Activated CD4-positive, alpha-beta T cell treated with anti-CD3 and anti-CD28 coated beads for 48 hours (primary cell): ENCODE measurements around the gene GABBR2.
"Not testable (repeated sequence)": the region's sequence is repeated elsewhere in the genome, so short reads cannot be mapped to it uniquely, and the experiment has no call there.

Source experiments
- DNase-seq: peaks from one replicate; pipeline ENCODE4 v3.0.0-alpha.2; 2020

The GABBR2 gene

DNA sequence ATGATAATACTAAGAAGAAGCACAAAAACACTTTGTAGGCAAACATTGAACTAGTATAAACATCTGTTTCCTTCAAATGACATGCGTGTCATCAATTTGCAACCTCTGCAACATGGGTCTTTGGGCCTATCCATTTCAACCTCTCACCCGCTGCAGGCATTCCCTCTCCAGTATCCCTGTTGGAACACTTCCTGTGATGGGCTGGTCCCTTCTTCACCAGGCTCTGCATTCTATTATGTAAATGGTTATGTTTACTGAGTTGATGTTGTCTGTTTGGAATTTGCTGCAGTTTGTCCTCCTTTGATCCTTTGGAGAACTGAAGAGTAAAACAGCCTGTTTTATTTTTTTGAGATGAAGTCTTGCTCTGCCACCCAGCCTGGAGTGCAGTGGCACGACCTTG, 436.7 kb downstream of the GABBR2 start:
- no peak for DNase-seq

DNA sequence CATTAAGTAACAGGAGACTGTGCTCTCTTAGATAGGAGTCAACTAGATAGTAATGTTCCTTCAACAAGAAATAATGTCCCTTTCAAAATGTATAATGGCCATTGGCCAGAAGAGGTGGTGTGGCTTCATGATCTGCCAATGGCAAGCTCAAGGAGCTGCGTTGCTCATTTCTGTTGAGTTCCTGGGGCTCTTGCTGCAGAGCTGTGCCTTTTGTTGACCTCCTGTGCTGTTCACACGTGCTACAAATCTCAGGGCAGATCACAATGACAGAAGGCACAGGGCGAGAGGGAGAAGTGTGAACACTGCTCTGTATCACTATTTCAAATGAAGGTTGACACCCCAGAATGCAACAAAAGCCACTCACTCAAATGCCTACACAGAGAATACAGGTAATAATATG, 437.3 kb downstream of the GABBR2 start:
- no peak for DNase-seq

DNA sequence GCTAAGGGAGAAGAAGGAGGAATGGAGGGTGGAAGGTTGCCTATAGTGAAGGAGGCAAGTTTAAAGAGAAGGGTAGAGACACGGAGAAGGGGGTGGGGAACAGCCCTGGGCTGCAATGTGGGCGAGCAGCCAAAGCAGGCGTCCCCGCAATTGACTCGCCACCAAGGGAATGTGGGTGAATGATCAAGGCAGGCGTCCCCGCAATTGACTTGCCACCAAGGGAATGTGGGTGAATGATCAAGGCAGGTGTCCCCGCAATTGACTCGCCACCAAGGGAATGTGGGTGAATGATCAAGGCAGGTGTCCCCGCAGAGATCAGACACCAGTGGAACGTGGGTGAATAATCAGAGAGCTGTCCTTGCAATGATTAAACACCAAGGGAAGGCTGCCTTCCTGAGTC, 438.5 kb downstream of the GABBR2 start:
- not testable (repeated sequence) for DNase-seq

- not testable (repeated sequence) for DNase-seq
Measured at GRCh38 chr9:98269652-98270051, 439.1 kb downstream of the GABBR2 start.

DNA sequence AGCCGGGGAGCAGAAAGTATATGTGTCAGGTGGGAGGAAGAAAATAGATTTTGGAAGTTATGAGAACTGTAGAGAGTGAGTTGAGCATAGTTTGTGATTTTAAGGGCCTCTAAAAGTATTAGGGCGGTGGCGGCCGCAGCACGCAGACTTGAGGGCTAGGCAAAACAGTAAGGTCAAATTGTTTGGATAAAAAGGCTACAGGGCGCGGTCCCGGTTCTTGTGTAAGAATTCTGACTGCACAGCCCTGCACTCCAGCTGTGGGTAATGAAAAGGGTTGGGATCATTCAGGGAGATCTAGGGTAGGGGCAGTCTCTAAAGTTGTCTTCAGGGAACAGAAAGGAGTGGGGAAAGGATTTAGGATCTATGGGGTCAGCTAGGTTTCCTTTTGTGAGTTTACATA, 441.2 kb downstream of the GABBR2 start:
- not testable (repeated sequence) for DNase-seq

- DNase-seq, result no peak
Measured at GRCh38 chr9:98264516-98264915, 444.2 kb downstream of the GABBR2 start.

DNA sequence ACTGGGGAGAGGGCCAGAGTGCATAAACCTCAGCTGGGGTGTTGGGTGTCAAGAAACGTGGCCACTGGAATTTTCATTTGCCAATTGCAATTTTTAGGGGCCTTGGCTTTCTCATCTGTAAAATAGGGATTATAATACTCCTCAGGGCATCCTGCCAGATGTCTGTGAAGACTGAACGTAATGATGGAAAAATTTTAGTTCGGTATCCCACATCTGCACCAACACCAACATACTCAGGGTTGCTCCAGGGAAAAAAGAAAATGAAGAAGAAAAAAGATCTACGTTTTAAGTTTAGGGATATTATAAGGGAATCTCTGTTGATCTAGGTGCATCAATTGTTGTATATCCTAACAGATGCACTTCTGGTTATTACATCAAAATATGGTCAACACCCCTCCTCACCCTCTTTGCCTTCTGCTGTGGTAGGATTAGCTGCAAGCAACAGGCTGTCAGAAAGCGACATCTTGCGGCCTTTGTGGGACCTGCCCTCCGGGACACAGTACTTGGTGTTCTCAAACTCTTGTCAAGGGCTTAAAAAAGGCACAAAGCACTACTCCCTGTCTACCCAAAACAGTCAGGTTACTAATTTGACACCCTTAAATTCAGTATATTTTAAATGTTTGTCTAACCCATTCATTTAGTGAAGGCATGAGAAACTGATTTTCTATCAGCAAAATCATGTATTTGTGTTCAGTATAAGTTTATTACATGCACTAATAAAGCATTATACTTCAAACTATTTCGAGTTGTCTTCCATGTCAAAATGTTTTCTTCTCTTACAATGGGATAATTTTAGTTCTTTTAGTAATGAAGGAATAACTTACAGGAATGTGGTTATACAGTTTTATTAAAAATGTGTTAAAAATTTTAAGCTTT, 445.0 kb downstream of the GABBR2 start:
- peak; percentile 89 for DNase-seq

GRCh38 chr9:98263080-98263479, 445.7 kb downstream of the GABBR2 start:
- no peak for DNase-seq

- DNase-seq, result no peak
Measured at GRCh38 chr9:98262056-98262455, 446.7 kb downstream of the GABBR2 start.

DNA sequence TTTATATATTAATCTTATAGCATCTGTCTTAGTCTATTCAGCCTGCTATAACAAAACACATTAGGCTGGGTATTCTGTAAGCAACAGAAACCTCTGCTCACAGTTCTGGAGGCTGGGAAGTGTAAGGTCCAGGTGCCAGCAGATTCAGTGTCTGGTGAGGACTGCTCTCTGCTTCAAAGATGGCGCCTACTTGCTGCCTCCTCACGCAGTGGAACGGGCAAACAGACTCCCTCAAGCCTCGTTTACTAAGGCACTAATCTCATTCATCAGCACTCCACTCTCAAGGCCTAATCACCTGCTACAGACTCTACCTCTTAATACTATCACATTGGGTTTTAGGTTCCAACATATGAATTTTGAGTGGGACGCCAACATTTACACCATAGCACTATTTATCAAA, 448.1 kb downstream of the GABBR2 start:
- no peak for DNase-seq

- DNase-seq, result no peak
Measured at GRCh38 chr9:98259791-98260190, 448.9 kb downstream of the GABBR2 start.

DNA sequence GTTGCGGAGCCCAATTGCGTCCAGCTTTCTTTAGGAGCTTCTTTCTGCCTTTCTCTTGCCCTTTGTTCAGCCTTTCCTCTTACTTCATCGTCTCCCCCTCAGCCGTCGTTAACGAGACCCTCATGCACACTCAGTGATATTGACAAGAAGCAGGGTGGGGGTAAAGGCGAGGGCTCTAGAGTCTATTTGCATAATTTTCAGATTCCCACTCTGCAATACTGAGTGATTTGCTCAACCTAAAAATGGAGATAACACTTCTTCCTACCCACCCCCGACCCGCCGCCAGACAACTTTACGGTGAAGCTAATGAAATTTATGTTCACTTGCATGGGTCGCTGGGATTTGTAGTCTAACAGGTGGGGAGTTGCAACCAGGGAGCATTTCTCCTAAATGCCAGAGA, 452.0 kb downstream of the GABBR2 start:
- peak; percentile 49 for DNase-seq

- peak; percentile 98 for DNase-seq
Measured at GRCh38 chr9:98255578-98256296, 453.0 kb downstream of the GABBR2 start, which contains the start of gene TBC1D2. Gene TBC1D2, minus strand, starts transcription at chr9:98255649. Its CDS starts 108 bp downstream, at chr9:98255541.

DNA sequence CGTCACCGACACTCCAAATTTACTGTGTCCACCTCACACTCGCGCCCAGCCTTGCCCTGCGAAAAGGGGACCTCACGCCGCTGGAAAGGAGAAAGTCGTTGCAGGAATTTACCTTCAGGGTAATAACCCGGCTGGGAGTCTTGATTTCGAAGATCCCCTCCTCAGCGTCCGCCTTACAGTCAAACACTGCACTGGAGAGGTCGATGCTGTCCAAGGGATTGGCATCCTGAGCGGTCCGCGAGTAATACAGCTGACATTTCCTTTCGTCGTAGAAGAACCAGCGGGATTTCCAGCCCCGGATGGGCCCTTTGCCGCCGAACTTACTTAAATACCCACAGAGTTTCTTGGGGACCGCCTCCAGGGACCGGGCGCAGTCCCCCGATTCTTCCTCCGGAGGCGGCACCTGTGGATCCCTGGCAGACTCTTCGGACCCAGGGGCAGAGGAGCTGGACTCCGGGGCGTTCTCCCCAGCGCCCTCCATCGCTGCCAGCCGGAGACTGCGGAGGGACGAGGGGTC, 453.6 kb downstream of the GABBR2 start:
- DNase-seq, result peak; percentile 50

- DNase-seq, result no peak
Measured at GRCh38 chr9:98254228-98255060, 454.3 kb downstream of the GABBR2 start.

DNA sequence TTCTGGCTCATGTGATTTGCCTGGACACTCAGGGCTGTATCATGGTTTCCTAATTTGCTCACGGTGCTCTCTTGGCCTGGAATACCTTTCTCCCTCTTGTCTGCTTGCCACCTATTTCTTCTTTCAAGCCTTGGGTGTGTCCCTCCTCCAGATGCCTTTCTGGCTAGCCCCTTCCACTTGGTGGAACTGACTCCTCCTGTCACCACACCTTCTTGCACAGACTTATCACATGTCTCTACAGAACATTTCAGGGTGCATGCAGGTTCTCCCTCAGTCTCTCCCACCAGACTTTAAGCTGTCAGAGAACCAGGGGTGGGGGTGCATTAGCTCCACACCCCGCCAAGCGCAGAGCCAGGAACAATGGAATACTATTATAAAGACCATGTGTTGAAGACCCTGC, 455.2 kb downstream of the GABBR2 start:
- DNase-seq, result no peak

- DNase-seq, result no peak
Measured at GRCh38 chr9:98251551-98251950, 457.2 kb downstream of the GABBR2 start.

- no peak for DNase-seq
Measured at GRCh38 chr9:98249771-98250170, 459.0 kb downstream of the GABBR2 start.

DNA sequence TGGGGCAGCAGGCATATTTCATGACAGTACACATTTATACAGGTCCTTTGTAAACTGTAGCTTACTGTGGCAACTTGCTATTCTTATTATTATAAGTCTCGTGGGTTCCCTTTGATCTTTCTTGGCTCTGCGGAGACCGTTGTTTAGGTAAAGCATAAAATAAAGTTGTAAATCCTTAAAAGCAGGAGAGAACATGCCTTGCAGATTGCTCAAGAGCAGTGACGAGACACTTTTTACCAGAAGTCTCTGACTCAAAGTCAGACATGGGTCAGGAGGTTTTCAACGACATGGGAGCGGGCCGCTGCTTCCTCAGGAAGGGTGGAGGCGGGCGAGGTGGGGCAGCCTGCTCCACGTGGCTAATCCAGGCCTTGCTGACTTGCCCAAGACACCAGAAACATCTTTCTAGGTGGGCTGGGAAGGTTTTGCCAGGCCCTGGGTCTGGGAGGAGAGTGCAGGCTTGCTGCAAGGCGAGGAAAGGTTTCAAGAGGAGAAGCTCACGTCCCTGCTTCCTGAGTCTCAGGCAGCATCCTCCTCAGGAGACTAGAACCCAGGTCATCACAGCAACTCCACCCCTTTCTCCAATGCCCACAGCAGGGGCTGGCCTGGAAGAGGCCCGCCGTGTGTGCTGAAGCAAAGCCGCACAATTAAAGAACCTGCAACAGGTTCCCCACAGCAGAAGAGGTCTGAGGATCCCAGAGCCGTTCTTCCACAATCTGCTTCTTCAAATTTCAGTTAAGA, 459.8 kb downstream of the GABBR2 start:
- peak; percentile 50 for DNase-seq

DNA sequence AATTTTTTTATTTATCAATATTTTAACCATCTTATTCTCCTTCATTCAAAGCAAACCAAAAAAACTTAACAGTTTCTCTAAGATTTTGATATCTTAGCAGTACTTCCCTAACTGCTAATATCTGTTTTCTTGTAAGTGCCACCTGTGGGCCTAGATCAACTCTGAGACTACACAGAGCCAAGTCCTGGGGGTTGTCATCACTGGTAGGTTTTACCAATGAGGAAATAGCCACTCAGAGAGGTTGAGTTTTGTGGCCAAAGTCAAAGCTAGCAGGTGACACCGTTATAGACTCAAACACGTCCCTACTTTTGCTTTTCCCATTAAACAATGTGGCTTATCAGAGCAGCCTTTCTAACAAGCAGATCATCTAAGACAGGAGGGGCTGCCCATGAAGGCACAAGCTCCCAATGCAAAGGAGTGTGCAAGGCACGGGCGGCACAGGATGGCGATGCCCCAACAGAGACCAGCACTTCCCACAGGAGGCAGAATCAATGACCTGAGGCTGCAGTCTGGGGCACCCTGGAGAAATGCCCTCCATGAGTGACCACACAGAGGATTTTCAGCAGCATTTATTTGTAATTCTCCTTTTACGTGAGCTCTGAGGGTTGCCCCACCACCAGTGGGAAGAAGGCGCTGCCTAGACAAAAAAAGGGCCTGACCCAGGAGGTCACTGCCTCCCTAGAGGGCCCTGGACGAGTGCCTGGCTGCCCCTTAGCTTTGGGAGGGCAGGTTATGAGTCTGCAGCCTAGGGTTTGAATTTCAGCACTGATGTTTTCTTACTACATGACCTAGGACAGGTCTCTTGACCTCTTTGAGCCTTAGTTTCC, 460.7 kb downstream of the GABBR2 start:
- DNase-seq, result no peak

- no peak for DNase-seq
Measured at GRCh38 chr9:98242426-98242825, 466.3 kb downstream of the GABBR2 start.
